BJ (cell line): Measurements from ENCODE around the gene AKT2. TPM values are rescaled to one million over a fixed set of nuclear protein-coding genes. Genes with fewer than 3 reads are reported as not detected.

Experiments
- CTCF ChIA-PET: fragments of 350-600 bp; formaldehyde crosslinking; extraction: SDS; loops from one replicate; lab custom pipeline; 2021; ENCODE audit warnings: antibody characterized with exemption, inconsistent platforms; lab: Yijun Ruan, JAX
- POLR2A ChIA-PET: fragments of 300-600 bp; sonication (Branson Sonifier 250); formaldehyde crosslinking; extraction: SDS; loops from one replicate; lab custom pipeline; 2021; ENCODE audit warnings: antibody characterized with exemption; lab: Charles Lee
- DNase-seq: peaks from one replicate; pipeline ENCODE4 v3.0.0-alpha.2; 2011; ENCODE audit warnings: low read depth
- H3K27me3 ChIP-seq: 2 replicates; pipeline ENCODE4 v1.6.0; 2011; ENCODE audit warnings: low read length; ENCODE audit not compliant: control insufficient read depth, insufficient read depth
- H3K36me3 ChIP-seq: 2 replicates; pipeline ENCODE4 v1.5.1; 2011; ENCODE audit warnings: low read length; ENCODE audit not compliant: control insufficient read depth, insufficient read depth
- H3K4me3 ChIP-seq: 2 replicates; pipeline ENCODE4 v1.5.1; 2011; ENCODE audit warnings: low read depth, mild to moderate bottlenecking, control low read depth, low read length
- CTCF ChIP-seq: IDR thresholded peaks from 2 replicates; pipeline ENCODE4 v1.5.1; 2011; ENCODE audit warnings: low read depth, mild to moderate bottlenecking, control low read depth, inconsistent platforms, low read length, moderate library complexity; ENCODE audit not compliant: insufficient read depth
- polyA plus RNA-seq: library from polyadenylated mRNA; depleted of rRNA; stranded (reverse); fragments of >200 nt; gene quantifications from 2 replicates; pipeline ENCODE4 v1.2.3, GENCODE V29; 2011

AKT2 gene
- polyA plus RNA-seq, 1 experiment, result 162 TPM

GRCh38 chr19:40244579-40245317 lies 40.4 kb downstream of the AKT2 start:
- no peak overlapping the region for H3K4me3 ChIP-seq
- H3K36me3 ChIP-seq, result peaks cover 26% of the 10 kb centered on the region
- CTCF ChIA-PET, result no interaction called here
- POLR2A ChIA-PET, result no interaction called here
- no peak for TF ChIP-seq CTCF
- no peak for DNase-seq
- H3K27me3 ChIP-seq, result no peaks in the 10 kb centered on the region

- Histone ChIP-seq H3K4me3 (no peak overlapping the region), H3K27me3 (no peaks in the 10 kb centered on the region), H3K36me3 (peaks cover 30% of the 10 kb centered on the region)
- TF ChIP-seq CTCF, result no peak
- ChIA-PET CTCF (interaction anchor here (1.6 kb wide), 1 partner anchor 12 kb away, joined by 5 read pairs; no protein-coding TSS in a partner anchor), POLR2A (no interaction called here)
- no peak for DNase-seq
These were observed 42.0 kb downstream of the AKT2 start for GRCh38 chr19:40243181-40243580.

- Histone ChIP-seq H3K27me3 (no peaks in the 10 kb centered on the region), H3K4me3 (no peak overlapping the region), H3K36me3 (peaks cover 32% of the 10 kb centered on the region)
- ChIA-PET POLR2A (no interaction called here), CTCF (interaction anchor here (1.6 kb wide), 1 partner anchor 12 kb away, joined by 5 read pairs; no protein-coding TSS in a partner anchor)
- no peak for DNase-seq
- TF ChIP-seq CTCF, result no peak
These were observed 42.7 kb downstream of the AKT2 start for GRCh38 chr19:40242480-40242879.

GRCh38 chr19:40241809-40242384 lies 43.2 kb downstream of the AKT2 start:
- POLR2A ChIA-PET, result no interaction called here
- TF ChIP-seq CTCF, result no peak
- H3K27me3 ChIP-seq, result no peaks in the 10 kb centered on the region
- CTCF ChIA-PET, result no interaction called here
- no peak for DNase-seq
- no peak overlapping the region for H3K4me3 ChIP-seq
- H3K36me3 ChIP-seq, result peaks cover 35% of the 10 kb centered on the region

GRCh38 chr19:40241125-40241808 lies 43.9 kb downstream of the AKT2 start:
- no peak overlapping the region for H3K4me3 ChIP-seq
- POLR2A ChIA-PET, result no interaction called here
- TF ChIP-seq CTCF, result no peak
- CTCF ChIA-PET, result interaction anchor here (0.6 kb wide), 2 partner anchors 128 to 1619 kb away, joined by 3 read pairs; partner anchors contain the start of gene RPS19
- peaks cover 37% of the 10 kb centered on the region for H3K36me3 ChIP-seq
- no peaks in the 10 kb centered on the region for H3K27me3 ChIP-seq
- no peak for DNase-seq
